ENCODE data around the gene VASP. TPM values are rescaled to one million over a fixed set of nuclear protein-coding genes. Genes with fewer than 3 reads are reported as not detected.

VASP gene
- total RNA-seq, 1 donor from 2014 or later: 103 TPM

- Histone ChIP-seq H3K27me3 (no peaks in the 10 kb centered on the region), H3K4me3 (peak overlapping the region; percentile 21 to 27), H3K4me1 (peaks cover 38% of the 10 kb centered on the region), H3K9me3 (no peaks in the 10 kb centered on the region), H3K36me3 (no peaks in the 10 kb centered on the region), H3K27ac (no peak overlapping the region)
- intact Hi-C loops (cut with DNase I): loop anchor here (1.0 kb wide), 1 partner anchor 38 kb away; no protein-coding TSS in a partner anchor
- DNase-seq (ENCODE audit: extremely low spot score in 2 of 2): no peak
- TF ChIP-seq POLR2A (IDR thresholded peaks at IDR 0.05) (no peak), CTCF (IDR thresholded peaks at IDR 0.05) (no peak), POLR2AphosphoS5 (IDR thresholded peaks at IDR 0.05; ENCODE audit: insufficient read depth in 1 of 2, low read depth in 1 of 2) (no peak)
Observed at GRCh38 chr19:45499196-45500180, 7.8 kb upstream of the VASP start.

GRCh38 chr19:45500918-45501729 lies 6.2 kb upstream of the VASP start:
- no peak for DNase-seq (ENCODE audit: extremely low spot score in 2 of 2)
- H3K27me3 ChIP-seq: no peaks in the 10 kb centered on the region
- H3K9me3 ChIP-seq: no peaks in the 10 kb centered on the region
- peaks cover 40% of the 10 kb centered on the region for H3K4me1 ChIP-seq
- intact Hi-C loops (cut with DNase I): no loop called here
- H3K27ac ChIP-seq: no peak overlapping the region
- H3K4me3 ChIP-seq: no peak overlapping the region
- H3K36me3 ChIP-seq: no peaks in the 10 kb centered on the region
- TF ChIP-seq POLR2A (IDR thresholded peaks at IDR 0.05) (no peak), POLR2AphosphoS5 (IDR thresholded peaks at IDR 0.05; ENCODE audit: insufficient read depth in 1 of 2, low read depth in 1 of 2) (no peak), CTCF (IDR thresholded peaks at IDR 0.05) (no peak)

- DNase-seq (ENCODE audit: extremely low spot score in 2 of 2): no peak
- H3K27ac ChIP-seq: no peak overlapping the region
- TF ChIP-seq POLR2AphosphoS5 (IDR thresholded peaks at IDR 0.05; ENCODE audit: insufficient read depth in 1 of 2, low read depth in 1 of 2): no peak
- no peak for TF ChIP-seq CTCF (IDR thresholded peaks at IDR 0.05)
- TF ChIP-seq POLR2A (IDR thresholded peaks at IDR 0.05): no peak
- no peaks in the 10 kb centered on the region for H3K36me3 ChIP-seq
- intact Hi-C loops (cut with DNase I): no loop called here
- H3K27me3 ChIP-seq: no peaks in the 10 kb centered on the region
- H3K4me1 ChIP-seq: peaks cover 36% of the 10 kb centered on the region
- H3K4me3 ChIP-seq: no peak overlapping the region
- no peaks in the 10 kb centered on the region for H3K9me3 ChIP-seq
Observed at GRCh38 chr19:45501730-45502014, 5.6 kb upstream of the VASP start.

- Histone ChIP-seq H3K4me1 (peaks cover 35% of the 10 kb centered on the region), H3K27me3 (no peaks in the 10 kb centered on the region), H3K4me3 (no peak overlapping the region), H3K9me3 (no peaks in the 10 kb centered on the region), H3K27ac (no peak overlapping the region), H3K36me3 (no peaks in the 10 kb centered on the region)
- DNase-seq (ENCODE audit: extremely low spot score in 2 of 2): no peak
- intact Hi-C loops (cut with DNase I): no loop called here
- no peak for TF ChIP-seq CTCF (IDR thresholded peaks at IDR 0.05)
- no peak for TF ChIP-seq POLR2AphosphoS5 (IDR thresholded peaks at IDR 0.05; ENCODE audit: insufficient read depth in 1 of 2, low read depth in 1 of 2)
- TF ChIP-seq POLR2A (IDR thresholded peaks at IDR 0.05): no peak
Observed at GRCh38 chr19:45502111-45502510, 5.2 kb upstream of the VASP start.

All from vagina (tissue), 2 donors.